GM18868 (cell line): ENCODE measurements around the gene KPNA6.
"Not testable (repeated sequence)": the region's sequence is repeated elsewhere in the genome, so short reads cannot be mapped to it uniquely, and the experiment has no call there.

Experiments
- ATAC-seq: cut with Tn5 transposase; IDR thresholded peaks from one replicate; pipeline ENCODE4 v1.9.1; 2021; ENCODE audit warnings: mild to moderate bottlenecking, moderate library complexity; ENCODE audit not compliant: unreplicated experiment

The KPNA6 gene

GRCh38 chr1:32107742-32108661, at the start of gene KPNA6:
Gene KPNA6, plus strand, starts transcription at chr1:32108056. Its CDS starts 75 bp downstream, at chr1:32108131.
- ATAC-seq, result peak; percentile 52

DNA sequence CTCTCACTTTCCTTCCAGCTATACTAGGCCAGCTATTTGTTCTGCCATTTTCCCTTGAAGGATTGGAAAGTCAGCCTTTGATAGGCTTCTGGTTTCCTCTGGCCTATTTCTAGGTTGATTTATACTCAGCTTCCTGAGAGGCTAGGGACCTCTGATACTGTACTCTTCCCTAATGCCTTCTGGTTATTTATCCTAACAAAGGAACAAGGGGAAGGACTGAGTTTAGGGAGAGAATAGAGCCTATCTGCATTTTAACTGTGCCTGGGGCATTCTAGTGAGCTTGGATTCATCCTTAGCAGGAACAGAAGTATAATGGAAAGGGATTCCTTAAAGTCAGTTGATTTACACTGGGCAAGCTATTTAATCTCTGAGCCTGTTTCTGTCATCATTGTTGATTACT, 46.9 kb upstream of the KPNA6 start:
- ATAC-seq, result no peak

GRCh38 chr1:32062867-32063230, 45.0 kb upstream of the KPNA6 start:
- ATAC-seq, result no peak

DNA sequence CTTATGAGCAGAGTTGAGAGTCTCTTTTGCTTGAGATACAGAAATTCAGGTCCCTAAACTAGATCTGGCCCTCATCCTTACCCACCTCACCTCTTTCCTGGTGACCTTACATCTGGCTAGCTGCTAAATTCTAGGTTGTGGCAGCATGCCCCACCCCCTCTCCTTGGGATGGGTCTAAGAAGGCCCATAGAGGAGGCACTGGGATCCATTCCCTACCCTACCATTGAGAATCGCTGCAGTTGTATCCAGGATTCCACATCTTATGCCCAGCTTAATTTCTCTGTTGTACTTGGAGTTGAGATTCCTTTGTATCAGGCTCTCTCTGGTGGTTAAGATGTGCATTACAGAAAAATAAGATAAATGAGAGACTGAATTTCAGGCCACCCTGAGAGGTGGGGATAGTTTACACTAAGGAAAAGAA, 44.6 kb upstream of the KPNA6 start:
- ATAC-seq, result no peak

- not testable (repeated sequence) for ATAC-seq
These were observed 42.0 kb upstream of the KPNA6 start for GRCh38 chr1:32065613-32066488.

GRCh38 chr1:32066489-32066873, 41.4 kb upstream of the KPNA6 start:
- no peak for ATAC-seq

GRCh38 chr1:32068957-32069588, 38.8 kb upstream of the KPNA6 start:
- no peak for ATAC-seq

GRCh38 chr1:32071758-32072621, 35.9 kb upstream of the KPNA6 start:
- no peak for ATAC-seq

- peak; percentile 83 for ATAC-seq
These were observed 35.1 kb upstream of the KPNA6 start, which contains the start of gene TMEM39B for GRCh38 chr1:32072622-32073298. Gene TMEM39B, plus strand, starts transcription at chr1:32072939. Its CDS starts 109 bp downstream, at chr1:32073048.

GRCh38 chr1:32073299-32074229, 34.3 kb upstream of the KPNA6 start:
- ATAC-seq, result peak; percentile 32

DNA sequence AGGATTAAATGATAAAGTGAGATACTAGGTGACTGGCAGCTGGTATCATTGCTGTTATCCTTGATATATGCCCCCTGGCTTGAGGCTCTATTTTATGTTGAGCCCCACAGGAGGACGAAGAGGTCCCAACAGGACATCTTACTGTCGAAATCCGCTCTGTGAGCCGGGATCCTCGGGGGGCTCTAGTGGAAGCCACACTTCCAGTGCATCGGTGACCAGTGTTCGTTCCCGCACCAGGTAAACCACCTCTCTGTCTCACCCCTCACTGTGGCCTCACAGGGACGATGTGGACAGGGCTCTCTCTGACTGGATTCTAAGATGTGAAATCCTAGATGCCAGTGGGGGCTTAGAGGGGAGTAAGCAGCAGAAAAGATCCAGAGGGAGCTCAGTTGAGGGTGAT, 33.0 kb upstream of the KPNA6 start:
- no peak for ATAC-seq

GRCh38 chr1:32077451-32077850, 30.4 kb upstream of the KPNA6 start:
- no peak for ATAC-seq

DNA sequence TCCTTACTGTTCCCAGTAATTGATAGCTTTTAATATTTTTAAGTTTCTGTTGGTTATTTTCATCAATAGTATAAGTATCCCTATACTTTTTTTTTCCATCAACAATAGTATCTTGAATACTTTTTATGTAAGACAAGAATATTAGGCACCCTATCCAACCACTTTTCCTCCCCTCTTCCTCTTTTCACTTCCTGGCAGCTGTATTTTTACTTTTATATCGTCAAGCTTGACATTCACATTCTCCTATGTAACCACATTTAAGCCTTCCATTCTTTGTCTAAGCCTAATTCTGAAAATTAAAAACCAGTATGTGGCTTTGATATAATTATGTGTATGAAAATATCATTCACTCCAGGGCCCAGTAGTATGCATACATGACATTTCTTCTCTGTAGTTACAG, 25.8 kb upstream of the KPNA6 start:
- ATAC-seq, result no peak

DNA sequence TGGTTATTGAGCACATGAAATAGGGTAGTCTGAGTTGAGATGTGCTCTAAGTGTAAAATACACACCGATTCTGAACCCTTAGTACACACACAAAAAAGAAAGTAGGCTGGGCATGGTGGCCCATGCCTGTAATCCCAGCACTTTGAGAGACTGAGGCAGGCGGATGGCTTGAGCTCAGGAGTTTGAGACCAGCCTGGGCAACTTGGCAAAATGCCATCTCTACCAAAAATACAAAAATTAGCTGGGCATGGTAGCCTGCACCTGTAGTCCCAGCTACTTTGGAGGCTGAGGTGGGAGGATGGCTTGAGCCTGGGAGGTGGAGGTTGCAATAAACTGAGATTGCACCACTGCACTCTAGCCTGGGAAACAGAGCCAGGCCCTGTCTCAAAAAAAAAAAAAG, 21.5 kb upstream of the KPNA6 start:
- ATAC-seq, result not testable (repeated sequence)

DNA sequence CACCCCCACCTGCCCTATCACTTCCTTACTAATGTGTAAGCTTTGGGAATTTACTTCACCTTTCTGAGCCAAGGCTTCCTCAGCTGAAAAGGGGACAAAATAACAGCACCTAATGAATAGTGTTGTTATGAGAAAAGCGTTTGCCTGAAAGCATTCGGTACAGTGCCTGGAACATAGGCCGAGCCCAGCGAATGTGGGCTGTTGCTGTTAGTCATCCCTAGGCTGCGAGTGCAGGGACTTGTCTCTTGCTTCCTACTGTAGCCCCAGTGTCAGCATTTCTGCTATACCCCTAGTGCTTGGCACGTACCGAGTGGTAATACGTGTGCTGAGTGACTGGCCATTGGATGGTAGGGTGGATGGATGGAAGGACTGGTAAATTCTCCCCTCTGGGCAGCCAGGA, 16.7 kb upstream of the KPNA6 start:
- no peak for ATAC-seq

DNA sequence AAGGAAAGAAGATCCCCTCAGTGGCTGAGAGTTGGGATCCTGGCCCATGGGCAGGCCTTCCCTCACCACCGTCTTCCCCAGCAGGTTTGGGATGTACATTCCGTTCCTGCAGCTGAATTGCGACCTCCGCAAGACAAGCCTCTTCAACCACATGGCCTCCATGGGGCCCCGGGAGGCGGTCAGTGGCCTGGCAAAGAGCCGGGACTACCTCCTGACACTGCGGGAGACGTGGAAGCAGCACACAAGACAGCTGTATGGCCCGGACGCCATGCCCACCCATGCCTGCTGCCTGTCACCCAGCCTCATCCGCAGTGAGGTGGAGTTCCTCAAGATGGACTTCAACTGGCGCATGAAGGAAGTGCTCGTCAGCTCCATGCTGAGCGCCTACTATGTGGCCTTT, 16.3 kb upstream of the KPNA6 start:
- no peak for ATAC-seq

- no peak for ATAC-seq
These were observed 12.9 kb upstream of the KPNA6 start for GRCh38 chr1:32094746-32095521.

- ATAC-seq, result no peak
These were observed 8.4 kb upstream of the KPNA6 start for GRCh38 chr1:32099426-32099825.
